NB4 (cell line): Measurements from ENCODE around the gene TEX44.

Experiments used
- DNase-seq: peaks from one replicate; pipeline ENCODE4 v3.0.0; 2010; ENCODE audit warnings: low read depth
- H3K4me3 ChIP-seq: one replicate; pipeline ENCODE4 v1.5.1; 2011; ENCODE audit warnings: mild to moderate bottlenecking, low read depth, low read length, moderate library complexity
- MYC ChIP-seq: IDR thresholded peaks from 2 replicates; pipeline ENCODE4 v1.6.1; 2011; ENCODE audit warnings: low read depth, low read length
- POLR2A ChIP-seq: IDR thresholded peaks from 2 replicates; pipeline ENCODE4 v1.6.1; 2011; ENCODE audit warnings: mild to moderate bottlenecking; ENCODE audit not compliant: insufficient read length; ENCODE audit errors: extremely low read depth
- TF ChIP-seq, protein P1 (sequence below): IDR thresholded peaks from one replicate; pipeline ENCODE4 v1.5.1; 2012; ENCODE audit warnings: low read depth, low read length
- TF ChIP-seq, protein P2 (sequence below): IDR thresholded peaks from 2 replicates; pipeline ENCODE4 v1.6.1; 2011; ENCODE audit warnings: low read depth, low read length

Gene TEX44

DNA sequence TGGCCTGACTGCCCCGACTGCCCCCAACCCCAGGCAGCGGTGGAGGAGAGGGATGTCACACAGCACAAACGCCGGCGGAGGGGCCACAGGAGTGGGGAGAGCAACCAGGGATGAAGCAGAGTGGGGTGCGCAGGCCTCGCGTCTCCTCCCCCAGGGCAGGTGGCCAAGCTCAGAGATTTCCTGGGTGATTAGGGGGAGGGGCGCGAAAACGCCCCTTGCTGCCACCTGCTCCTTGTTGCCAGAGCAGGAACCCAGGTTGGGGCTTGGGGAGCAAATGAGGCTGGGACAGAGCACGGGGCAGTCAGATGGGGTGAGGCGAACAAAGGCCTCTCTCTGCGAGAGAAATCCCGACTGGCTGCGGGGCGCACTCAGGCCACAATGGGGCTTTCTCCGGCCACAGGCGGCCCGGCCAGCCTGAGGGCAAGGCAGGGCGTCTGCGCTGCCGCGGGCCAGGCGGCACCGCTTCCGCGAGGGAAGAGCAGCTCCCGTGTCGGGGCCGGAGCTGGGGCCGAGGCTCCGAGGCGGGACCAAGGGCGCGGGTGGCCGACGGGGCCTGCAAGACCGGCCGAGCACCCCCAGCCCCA, 11.5 kb downstream of the TEX44 start:
- DNase-seq, result no peak
- no peak overlapping the region for H3K4me3 ChIP-seq
- TF ChIP-seq POLR2A (no peak), MYC (no peak)
- TF ChIP-seq, protein P1, sequence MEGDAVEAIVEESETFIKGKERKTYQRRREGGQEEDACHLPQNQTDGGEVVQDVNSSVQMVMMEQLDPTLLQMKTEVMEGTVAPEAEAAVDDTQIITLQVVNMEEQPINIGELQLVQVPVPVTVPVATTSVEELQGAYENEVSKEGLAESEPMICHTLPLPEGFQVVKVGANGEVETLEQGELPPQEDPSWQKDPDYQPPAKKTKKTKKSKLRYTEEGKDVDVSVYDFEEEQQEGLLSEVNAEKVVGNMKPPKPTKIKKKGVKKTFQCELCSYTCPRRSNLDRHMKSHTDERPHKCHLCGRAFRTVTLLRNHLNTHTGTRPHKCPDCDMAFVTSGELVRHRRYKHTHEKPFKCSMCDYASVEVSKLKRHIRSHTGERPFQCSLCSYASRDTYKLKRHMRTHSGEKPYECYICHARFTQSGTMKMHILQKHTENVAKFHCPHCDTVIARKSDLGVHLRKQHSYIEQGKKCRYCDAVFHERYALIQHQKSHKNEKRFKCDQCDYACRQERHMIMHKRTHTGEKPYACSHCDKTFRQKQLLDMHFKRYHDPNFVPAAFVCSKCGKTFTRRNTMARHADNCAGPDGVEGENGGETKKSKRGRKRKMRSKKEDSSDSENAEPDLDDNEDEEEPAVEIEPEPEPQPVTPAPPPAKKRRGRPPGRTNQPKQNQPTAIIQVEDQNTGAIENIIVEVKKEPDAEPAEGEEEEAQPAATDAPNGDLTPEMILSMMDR, result no peak
- TF ChIP-seq, protein P2, sequence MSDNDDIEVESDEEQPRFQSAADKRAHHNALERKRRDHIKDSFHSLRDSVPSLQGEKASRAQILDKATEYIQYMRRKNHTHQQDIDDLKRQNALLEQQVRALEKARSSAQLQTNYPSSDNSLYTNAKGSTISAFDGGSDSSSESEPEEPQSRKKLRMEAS, result no peak

DNA sequence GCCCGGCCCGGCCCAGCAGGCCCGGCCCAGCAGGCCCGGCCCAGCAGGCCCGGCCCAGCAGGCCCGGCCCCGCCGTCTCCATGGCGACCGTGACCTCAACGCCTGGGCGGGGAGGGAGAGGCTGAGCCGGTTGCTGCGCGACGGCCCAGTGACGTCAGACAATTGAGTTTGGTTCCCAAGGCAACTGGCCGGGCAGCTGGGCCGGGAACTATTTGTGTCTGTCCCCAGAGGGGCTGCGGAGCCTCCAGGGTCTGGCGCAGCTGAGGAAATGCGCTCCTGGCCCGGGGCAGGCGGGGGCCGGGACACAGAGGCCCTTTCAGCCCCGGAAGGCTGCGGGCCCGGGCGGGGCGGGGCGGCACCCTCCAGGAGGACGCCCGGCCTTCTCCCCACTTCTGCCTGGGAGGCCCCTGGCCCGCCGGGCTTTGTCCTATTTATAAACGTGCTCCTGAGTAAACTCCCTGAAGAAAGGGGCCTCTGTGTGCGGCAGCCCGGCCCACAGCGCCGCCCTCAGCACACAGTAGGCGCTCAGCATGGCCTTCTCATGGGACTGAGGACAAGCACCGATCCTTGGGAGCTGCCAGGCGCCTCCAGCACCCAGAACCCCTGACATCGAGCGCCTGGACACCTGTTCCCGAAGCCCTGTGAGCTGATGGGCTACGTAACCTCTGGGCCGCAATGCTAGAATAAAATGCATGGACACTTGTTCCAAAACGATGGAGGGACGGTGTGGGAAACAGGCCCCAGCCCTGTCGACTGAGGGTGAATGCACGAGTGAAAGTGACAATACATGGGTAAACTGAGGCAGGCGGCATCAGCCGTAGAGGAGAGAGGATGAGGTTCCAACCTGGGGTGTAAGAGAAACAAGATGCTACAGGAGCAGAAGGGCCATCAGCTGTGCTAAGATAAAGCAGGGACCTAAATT, 12.3 kb downstream of the TEX44 start:
- peak overlapping the region; percentile 32 for H3K4me3 ChIP-seq
- DNase-seq, result peak; percentile 94
- TF ChIP-seq POLR2A (no peak), MYC (no peak)
- TF ChIP-seq, protein P1, result no peak
- TF ChIP-seq, protein P2, result no peak

DNA sequence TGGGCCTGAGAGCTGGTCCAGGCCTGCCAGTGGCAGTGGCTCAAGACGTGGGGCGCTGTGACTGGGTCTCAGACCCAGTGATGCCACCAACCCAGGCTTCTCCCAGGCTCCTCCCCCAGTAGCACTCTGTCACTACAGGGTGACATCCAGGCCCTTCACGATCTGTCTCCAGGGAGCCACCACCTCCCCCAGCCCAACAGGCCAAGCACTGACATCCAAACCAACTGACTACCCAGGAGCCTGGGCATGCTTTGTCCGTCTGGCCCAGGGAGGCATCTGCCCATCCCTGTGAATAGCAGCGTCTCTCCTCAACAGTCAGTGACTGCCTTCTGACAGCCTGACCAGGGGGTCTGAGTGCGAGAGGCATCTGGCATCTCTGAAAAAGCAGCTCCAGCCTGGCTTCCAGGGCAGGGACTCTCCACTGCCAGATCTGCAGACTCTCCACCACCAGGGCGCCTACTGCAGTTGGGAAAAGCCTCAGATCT, 13.0 kb downstream of the TEX44 start:
- no peak for DNase-seq
- peak overlapping the region; percentile 32 for H3K4me3 ChIP-seq
- TF ChIP-seq, protein P1, result no peak

DNA sequence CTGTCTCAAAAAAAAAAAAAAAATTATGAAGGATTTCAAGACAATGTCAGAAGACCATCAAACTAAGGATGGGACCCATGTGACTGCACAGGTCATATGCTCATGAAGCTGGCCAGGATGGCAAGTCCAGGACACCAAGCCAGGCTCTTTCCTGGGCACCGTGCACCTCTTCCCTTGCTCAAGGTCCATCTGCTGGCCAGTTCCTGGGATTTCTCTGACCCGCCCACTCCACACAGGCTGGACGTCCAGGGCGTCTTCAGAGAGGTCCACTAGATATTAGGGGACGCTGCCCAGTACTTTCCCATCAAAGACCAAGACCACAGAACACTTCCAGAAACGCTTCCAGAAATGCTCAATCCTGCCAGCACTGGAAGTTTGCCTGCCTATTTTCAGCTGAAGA, 14.3 kb downstream of the TEX44 start:
- no peak for DNase-seq
- TF ChIP-seq, protein P2, result no peak
- TF ChIP-seq POLR2A (no peak), MYC (no peak)
- TF ChIP-seq, protein P1, result no peak
- no peak overlapping the region for H3K4me3 ChIP-seq

DNA sequence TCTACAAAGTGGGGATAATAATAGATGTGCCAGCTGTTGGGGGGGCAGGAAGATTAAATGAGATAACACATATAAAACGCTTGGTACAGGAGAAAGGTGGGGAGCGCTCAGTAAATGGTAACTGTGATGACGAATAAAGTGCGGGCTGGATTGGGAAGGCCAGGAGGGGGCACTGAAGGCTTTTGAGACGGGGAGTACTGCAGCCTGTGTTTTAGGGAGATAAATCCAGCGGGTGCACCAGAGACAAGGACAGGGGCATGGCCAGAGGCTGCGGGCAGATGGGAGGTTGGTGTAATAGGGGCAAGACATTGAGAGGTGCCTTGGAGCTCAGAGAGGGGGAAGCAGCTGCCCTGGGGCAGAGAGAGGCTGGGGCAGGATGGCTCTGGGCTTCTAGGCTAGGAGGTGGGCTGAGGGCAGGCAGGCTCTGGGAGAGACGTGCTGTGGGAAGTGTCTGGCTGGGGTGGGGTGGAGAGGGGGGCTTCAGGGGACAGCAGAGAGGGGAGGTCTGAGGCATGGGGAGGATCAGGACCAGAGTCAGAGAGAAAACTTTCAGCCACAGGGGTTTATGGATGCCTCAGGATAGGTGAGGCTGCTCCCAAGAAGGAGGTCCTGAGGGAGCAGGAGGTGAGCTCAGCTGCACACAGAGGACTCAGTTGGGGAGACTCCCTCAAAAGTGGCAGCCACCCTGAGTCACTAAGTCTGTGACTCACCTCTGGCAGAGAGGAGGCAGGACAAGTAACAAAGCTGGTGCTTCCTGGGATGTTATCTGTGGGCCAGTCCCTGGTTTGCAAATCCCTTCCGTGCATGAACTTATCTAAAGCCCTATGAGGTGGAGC, 18.8 kb downstream of the TEX44 start:
- H3K4me3 ChIP-seq, result peak overlapping the region; percentile 18
- TF ChIP-seq POLR2A, result no peak
- TF ChIP-seq, protein P2, result no peak
- TF ChIP-seq, protein P1, result peak; percentile 49
- peak; percentile 88 for DNase-seq
